Right cardiac atrium (tissue), 5 donors: ENCODE measurements around the gene RTBDN. TPM values are rescaled to one million over a fixed set of nuclear protein-coding genes. Genes with fewer than 3 reads are reported as not detected.
A peak's percentile ranks its signal among the peaks of the same experiment; 100 is the strongest.

Source experiments
- ATAC-seq, 2 donors: fragments of 200-7000 bp; cut with Tn5 transposase; one replicate each; pipeline versions ENCODE4 v1.8.0 to v1.9.1; 2020; ENCODE audit warnings: moderate library complexity in 2 of 2, mild to moderate bottlenecking in 1 of 2
- DNase-seq, 3 donors: peaks; one replicate each; pipeline ENCODE4 v3.0.0-alpha.2; 2020
- H3K27ac ChIP-seq: one replicate; pipeline ENCODE4 v1.5.1; 2013; ENCODE audit warnings: mild to moderate bottlenecking, low read length, control low read depth, moderate library complexity
- H3K27me3 ChIP-seq: one replicate; pipeline ENCODE4 v1.6.1; 2013; ENCODE audit not compliant: control insufficient read depth, insufficient read depth
- H3K4me1 ChIP-seq: one replicate; pipeline ENCODE4 v1.6.1; 2013; ENCODE audit warnings: low read length; ENCODE audit not compliant: control insufficient read depth, insufficient read depth
- H3K4me3 ChIP-seq: one replicate; pipeline ENCODE4 v1.5.1; 2013; ENCODE audit warnings: low read length, control low read depth
- H3K9me3 ChIP-seq: one replicate; pipeline ENCODE4 v1.6.1; 2013; ENCODE audit warnings: low read length; ENCODE audit not compliant: control insufficient read depth
- WGBS: extraction: QIAGEN DNeasy Blood & Tissue Kit; methylation state at CpG from one replicate; pipeline ENCODE4 v1.1.7; 2013; 5-methylcytosine and 5-hydroxymethylcytosine counted together
- intact Hi-C, 4 donors: fragments of 100-400 bp; cut with DNase I; formaldehyde crosslinking; loops; one replicate each; pipeline versions ENCODE4 v1.11.0 to v1.14.0; 2022 to 2023
- long read RNA-seq, 4 donors: library from polyadenylated mRNA; unstranded; transcript quantifications; one replicate each; pipeline ENCODE4 v2.0.0, GENCODE V29; 2020 to 2021
- polyA plus RNA-seq: library from polyadenylated mRNA; stranded (reverse); fragments of 200-250 nt; gene quantifications from one replicate; pipeline ENCODE4 v1.2.3, GENCODE V29; 2013
- total RNA-seq, 4 donors: library from RNA; stranded (reverse); fragmentation: NEBNext Ultra II Directional; extraction: Animal tissue kit (Norgen Biotek cat#: 25700); gene quantifications; one replicate each; pipeline ENCODE4 v1.2.1, GENCODE V29; 2021
- donor health status: healthy with polysubstance abuse.
- donor health status: DM: no; HTN: yes; CAD: no.
- donor health status: DM: no; HTN: no; CAD: no.
- donor health status: DM: no; HTN: yes; CAD: no; lungs with severe emphysema.
- donor health status: DM: yes; HTN: yes; CAD: no.

The RTBDN gene
- total RNA-seq, result not detected
- not detected for polyA plus RNA-seq
- long read RNA-seq, donor 1, result 0 reads
- long read RNA-seq, donor 2, result 0 reads
- long read RNA-seq, donor 3, result 0 reads
- long read RNA-seq, donor 4, result 0 reads

DNA sequence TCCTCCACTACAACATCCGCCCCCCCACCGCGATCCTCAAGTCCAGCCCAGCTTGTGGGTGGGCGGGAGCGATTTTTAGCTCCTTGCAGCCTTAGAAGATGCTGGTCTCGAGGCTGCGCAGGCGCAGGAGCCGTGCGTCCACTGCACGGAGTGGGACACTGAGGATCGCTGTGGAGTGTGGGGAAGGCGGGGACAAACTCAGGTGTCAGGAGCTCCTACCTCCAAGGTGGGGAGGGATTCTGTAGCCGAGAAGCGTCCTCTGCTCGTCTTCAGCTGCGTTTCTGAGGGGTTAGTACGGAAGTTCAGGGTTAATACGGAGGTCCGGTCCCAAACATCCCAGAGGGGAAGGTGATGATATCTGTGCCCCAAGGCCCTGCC lies at the start of gene RTBDN:
Gene RTBDN, minus strand, starts transcription at position 14 of the 378 bp plus-strand sequence. CDS start 4,600 bp downstream, outside the sequence.
- DNase-seq, result no peak
- ATAC-seq, result no peak
- Histone ChIP-seq H3K9me3 (no peaks in the 10 kb centered on the region), H3K27me3 (no peaks in the 10 kb centered on the region), H3K4me3 (peak within 1 kb of the TSS; percentile 57), H3K27ac (no peak within 1 kb of the TSS), H3K4me1 (peaks cover 2% of the 10 kb centered on the region)
- 6% methylated on average over 20 of the region's 20 CpGs for WGBS
- intact Hi-C loops, result no loop called here

DNA sequence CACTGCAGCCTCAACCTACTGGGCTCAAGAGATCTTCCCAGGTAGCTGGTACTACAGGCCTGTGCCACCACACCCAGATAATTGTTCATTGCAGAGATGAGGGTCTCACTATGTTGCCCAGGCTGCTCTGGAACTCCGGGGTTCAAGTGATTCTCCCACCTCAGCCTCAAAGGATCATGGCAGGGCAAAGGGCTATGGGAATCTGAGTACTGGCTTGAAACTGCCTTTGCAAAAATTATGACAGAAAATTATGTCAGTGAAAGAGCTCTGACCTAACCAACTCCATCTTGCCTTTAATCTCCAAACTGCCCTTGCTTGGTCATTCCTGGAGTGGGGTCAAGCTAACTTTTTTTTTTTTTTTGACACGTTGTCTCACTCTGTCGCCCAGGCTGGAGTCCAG lies 48.2 kb upstream of the RTBDN start:
- 89% methylated on average over 3 of the region's 3 CpGs for WGBS
- no peak overlapping the region for H3K27ac ChIP-seq
- intact Hi-C loops, result loop anchor here in 1 of 4 donors (10.0 kb wide), 1 partner anchor 82 kb away; the partner anchor contains the start of gene DAND5
- H3K9me3 ChIP-seq, result peaks cover 2% of the 10 kb centered on the region
- H3K27me3 ChIP-seq, result no peaks in the 10 kb centered on the region
- no peak overlapping the region for H3K4me3 ChIP-seq
- DNase-seq (no peak), ATAC-seq (no peak)
- no peaks in the 10 kb centered on the region for H3K4me1 ChIP-seq

DNA sequence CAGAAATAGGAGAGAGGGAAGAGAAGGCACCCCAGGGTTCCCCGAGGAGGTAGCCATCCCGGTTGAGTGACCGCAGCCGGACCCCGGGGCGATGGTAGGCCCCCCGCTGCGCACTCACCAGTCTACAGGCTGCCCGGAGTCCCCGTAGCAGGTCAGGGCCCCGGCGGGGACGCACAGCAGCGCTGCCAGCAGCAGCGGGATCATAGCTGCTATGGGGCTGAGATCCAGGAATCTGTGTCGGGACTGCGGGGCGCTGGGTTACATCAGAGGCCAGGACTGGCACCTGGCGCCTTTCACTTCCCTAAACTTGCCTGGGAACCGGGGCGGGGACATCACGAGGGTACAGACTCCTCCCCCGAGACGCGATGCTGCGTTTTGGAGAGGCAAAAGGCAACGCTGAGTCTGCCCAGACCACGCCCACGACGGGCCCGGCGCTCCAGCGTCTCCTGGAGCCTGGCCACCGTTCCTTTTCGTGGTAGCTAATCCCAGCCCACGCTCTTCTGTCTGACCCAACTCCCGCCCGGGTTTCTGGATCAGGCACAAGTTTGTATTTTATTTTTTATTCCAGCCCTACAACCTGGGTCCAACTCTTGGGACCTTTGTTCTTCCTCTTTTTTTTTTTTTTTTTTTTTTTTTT lies 46.9 kb upstream of the RTBDN start, which contains the start of gene DNASE2:
Gene DNASE2, minus strand, starts transcription at position 278 of the 637 bp plus-strand sequence. Its CDS starts 74 bp downstream, at position 204.
- peak within 1 kb of the TSS; percentile 26 for H3K27ac ChIP-seq
- peaks cover 2% of the 10 kb centered on the region for H3K9me3 ChIP-seq
- intact Hi-C loops, result loop anchor here in 1 of 4 donors (10.0 kb wide), 1 partner anchor 84 kb away; the partner anchor contains the start of gene DAND5
- no peaks in the 10 kb centered on the region for H3K4me1 ChIP-seq
- peak within 1 kb of the TSS; percentile 43 for H3K4me3 ChIP-seq
- DNase-seq (peak; percentile 97 to 99 (median 97)), ATAC-seq (peak; percentile 96)
- WGBS, result 0% methylated on average over 38 of the region's 38 CpGs
- H3K27me3 ChIP-seq, result no peaks in the 10 kb centered on the region

DNA sequence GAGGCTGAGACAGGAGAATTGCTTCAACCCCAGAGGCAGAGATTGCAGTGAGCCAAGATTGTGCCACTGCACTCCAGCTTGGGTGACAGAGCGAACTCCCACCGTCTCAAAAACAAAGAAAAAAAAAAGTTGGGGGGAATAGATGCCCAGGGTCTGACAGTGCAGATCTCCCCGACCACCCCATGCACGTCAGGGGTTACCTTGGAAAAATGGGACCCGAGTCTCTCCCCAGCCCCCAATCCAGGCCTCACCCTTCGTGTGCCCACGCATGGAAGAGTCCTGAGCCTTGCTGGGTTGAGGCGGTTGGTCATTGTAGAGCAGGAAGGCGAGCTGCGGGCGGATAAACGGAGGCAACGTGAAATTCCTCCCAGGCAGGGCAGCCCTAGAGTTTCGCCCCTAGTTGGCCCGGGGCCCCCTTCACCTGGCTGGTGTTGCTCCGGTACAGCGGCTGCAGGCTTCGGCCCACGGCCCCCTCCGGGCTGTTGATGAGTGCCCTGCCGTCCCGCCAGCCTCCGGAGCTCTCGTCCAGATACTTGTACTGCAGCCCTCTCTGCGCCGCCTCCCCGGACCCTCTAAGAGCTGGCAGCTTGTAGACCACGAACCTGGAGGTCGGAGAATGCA lies 46.3 kb upstream of the RTBDN start:
- Histone ChIP-seq H3K27me3 (no peaks in the 10 kb centered on the region), H3K27ac (peak overlapping the region; percentile 26), H3K9me3 (peaks cover 2% of the 10 kb centered on the region), H3K4me3 (peak overlapping the region; percentile 43), H3K4me1 (no peaks in the 10 kb centered on the region)
- 17% methylated on average over 29 of the region's 29 CpGs for WGBS
- intact Hi-C loops, result loop anchor here in 1 of 4 donors (10.0 kb wide), 1 partner anchor 84 kb away; the partner anchor contains the start of gene DAND5
- DNase-seq, result peak in 2 of 3 donors; percentile 77
- ATAC-seq, result peak; percentile 41 to 47

DNA sequence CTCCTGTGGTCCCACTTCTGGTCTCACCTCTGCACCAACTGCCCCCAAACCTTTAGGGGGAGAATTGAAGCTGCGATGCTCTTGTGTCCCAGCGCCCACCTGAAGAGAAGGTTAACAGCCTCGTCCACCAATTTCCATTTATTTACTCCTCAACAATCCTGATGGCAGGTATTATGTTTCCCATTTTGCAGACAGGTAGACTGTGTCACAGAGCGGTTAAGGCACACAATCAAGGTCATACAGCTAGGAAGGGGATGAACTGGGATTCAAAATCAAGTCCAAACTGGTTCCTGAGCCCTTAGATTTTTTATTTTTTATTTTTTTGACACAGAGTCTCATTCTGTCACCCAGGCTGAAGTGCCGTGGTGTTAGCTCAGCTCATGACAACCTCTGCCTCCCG lies 40.7 kb upstream of the RTBDN start:
- no peaks in the 10 kb centered on the region for H3K27me3 ChIP-seq
- WGBS, result 92% methylated on average over 6 of the region's 6 CpGs
- H3K9me3 ChIP-seq, result no peaks in the 10 kb centered on the region
- H3K4me1 ChIP-seq, result no peaks in the 10 kb centered on the region
- no peak overlapping the region for H3K27ac ChIP-seq
- ATAC-seq (no peak), DNase-seq (no peak)
- no peak overlapping the region for H3K4me3 ChIP-seq
- intact Hi-C loops, result no loop called here

DNA sequence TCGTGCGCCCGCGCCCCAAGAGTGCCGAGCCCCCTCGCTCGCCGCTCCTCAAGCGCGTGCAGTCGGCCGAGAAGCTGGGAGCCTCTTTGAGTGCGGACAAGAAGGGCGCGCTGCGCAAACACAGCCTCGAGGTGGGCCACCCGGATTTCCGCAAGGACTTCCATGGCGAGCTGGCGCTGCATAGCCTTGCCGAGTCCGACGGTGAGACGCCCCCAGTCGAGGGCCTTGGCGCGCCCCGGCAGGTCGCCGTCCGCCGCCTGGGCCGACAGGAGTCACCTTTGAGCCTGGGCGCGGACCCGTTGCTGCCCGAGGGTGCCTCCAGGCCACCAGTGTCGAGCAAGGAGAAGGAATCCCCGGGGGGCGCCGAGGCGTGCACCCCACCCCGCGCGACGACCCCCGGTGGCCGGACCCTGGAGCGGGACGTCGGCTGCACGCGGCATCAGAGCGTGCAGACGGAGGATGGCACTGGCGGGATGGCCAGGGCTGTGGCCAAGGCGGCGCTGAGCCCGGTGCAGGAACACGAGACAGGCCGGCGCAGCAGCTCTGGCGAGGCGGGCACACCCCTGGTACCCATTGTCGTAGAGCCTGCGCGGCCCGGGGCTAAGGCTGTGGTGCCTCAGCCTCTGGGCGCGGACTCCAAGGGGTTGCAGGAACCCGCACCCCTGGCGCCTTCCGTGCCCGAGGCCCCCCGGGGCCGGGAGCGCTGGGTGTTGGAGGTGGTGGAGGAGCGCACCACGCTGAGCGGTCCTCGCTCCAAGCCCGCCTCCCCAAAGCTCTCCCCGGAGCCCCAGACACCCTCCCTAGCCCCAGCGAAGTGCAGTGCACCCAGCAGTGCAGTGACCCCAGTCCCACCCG lies 39.7 kb upstream of the RTBDN start:
- DNase-seq (peak in 1 of 3 donors; percentile 68), ATAC-seq (peak; percentile 6 to 20)
- H3K9me3 ChIP-seq, result no peaks in the 10 kb centered on the region
- no peak overlapping the region for H3K4me3 ChIP-seq
- 85% methylated on average over 86 of the region's 86 CpGs for WGBS
- intact Hi-C loops, result no loop called here
- no peaks in the 10 kb centered on the region for H3K27me3 ChIP-seq
- H3K27ac ChIP-seq, result no peak overlapping the region
- no peaks in the 10 kb centered on the region for H3K4me1 ChIP-seq

DNA sequence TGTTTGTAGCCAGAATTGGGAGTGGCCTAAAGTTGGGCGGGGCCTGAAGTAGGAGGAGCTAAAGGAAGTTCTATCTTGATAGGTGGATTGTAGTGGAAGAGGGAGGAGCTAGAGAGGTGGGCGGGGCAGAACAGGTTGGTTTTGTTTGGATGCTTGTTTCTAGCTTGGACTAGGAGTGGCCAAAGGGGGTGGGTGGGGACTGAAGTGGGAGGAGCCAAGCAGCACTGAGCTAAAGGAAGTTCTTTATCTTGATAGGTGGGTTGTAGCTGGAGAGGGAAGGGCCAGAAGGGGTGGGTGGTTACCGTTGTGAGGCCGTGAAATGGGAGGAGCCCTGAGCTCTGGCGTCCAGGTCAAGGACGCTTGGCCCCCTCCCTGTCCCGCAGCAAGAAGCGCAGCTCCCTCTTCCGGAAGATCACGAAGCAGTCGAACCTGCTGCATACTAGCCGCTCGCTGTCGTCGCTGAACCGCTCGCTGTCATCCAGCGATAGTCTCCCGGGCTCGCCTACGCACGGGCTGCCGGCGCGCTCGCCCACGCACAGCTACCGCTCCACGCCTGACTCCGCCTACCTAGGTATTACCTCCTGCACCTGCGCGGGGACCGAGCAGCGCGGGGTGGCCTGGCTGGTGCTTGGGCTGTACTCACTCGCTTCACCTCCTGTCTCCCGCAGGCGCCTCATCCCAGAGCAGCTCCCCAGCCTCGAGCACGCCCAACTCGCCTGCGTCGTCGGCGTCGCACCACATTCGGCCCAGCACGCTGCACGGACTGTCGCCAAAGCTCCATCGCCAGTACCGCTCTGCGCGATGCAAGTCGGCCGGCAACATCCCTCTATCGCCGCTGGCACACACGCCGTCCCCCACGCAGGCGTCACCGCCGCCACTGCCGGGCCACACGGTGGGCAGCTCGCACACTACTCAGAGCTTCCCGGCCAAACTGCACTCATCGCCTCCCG lies 38.8 kb upstream of the RTBDN start:
- no peaks in the 10 kb centered on the region for H3K9me3 ChIP-seq
- DNase-seq, result peak; percentile 62 to 82 (median 79)
- peak; percentile 68 to 82 for ATAC-seq
- H3K4me1 ChIP-seq, result no peaks in the 10 kb centered on the region
- no peaks in the 10 kb centered on the region for H3K27me3 ChIP-seq
- intact Hi-C loops, result no loop called here
- no peak overlapping the region for H3K4me3 ChIP-seq
- no peak overlapping the region for H3K27ac ChIP-seq
- WGBS, result 42% methylated on average over 70 of the region's 70 CpGs

DNA sequence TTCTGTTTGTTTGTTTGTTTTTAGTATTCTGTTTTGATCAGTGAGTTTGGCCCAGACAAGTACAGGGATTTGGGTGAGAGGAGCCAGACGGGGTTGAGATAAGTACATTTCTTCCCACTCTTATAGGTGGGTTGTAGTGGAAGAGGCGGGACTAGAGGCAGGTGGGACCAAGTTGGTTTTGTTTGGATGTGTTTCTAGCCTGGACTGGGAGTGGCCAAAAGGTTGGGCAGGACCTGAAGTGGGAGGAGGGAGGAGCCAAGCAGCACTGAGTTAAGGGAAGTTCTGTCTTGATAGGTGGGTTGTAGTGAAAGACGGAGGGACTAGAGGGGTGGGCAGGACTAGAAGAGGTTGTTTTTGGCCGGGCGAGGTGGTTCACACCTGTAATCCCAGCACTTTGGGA lies 37.9 kb upstream of the RTBDN start:
- no peak overlapping the region for H3K27ac ChIP-seq
- ATAC-seq, result no peak

DNA sequence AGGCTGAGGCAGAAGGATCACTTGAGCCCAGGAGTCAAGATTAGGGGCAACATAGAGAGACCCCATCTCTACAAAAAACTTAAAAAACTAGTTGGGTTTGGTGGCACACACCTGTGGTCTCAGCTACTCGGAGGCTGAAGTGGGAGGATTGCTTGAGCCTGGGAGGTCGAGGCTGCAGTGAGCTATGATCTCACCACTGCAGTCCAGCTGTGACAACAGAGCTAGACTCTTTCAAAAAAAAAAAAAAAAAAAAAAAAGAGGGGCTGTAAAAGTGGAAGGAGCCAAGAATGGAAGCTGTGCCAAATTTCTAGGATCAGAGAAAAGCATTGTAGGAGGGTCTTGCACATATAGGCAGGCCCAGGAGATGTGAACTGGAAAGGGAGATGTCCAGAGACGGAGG lies 37.3 kb upstream of the RTBDN start:
- 67% methylated on average over 3 of the region's 3 CpGs for WGBS
- DNase-seq, result no peak
- no peaks in the 10 kb centered on the region for H3K9me3 ChIP-seq
- ATAC-seq, result no peak
- no peak overlapping the region for H3K4me3 ChIP-seq
- no peaks in the 10 kb centered on the region for H3K27me3 ChIP-seq
- intact Hi-C loops, result no loop called here
- no peak overlapping the region for H3K27ac ChIP-seq
- no peaks in the 10 kb centered on the region for H3K4me1 ChIP-seq

More for the DNA sequence above, 37.9 kb upstream of the RTBDN start:
- WGBS, result 84% methylated on average over 5 of the region's 5 CpGs
- no peaks in the 10 kb centered on the region for H3K4me1 ChIP-seq
- no peaks in the 10 kb centered on the region for H3K9me3 ChIP-seq
- intact Hi-C loops, result no loop called here
- no peak overlapping the region for H3K4me3 ChIP-seq
- DNase-seq, result no peak
- H3K27me3 ChIP-seq, result no peaks in the 10 kb centered on the region

DNA sequence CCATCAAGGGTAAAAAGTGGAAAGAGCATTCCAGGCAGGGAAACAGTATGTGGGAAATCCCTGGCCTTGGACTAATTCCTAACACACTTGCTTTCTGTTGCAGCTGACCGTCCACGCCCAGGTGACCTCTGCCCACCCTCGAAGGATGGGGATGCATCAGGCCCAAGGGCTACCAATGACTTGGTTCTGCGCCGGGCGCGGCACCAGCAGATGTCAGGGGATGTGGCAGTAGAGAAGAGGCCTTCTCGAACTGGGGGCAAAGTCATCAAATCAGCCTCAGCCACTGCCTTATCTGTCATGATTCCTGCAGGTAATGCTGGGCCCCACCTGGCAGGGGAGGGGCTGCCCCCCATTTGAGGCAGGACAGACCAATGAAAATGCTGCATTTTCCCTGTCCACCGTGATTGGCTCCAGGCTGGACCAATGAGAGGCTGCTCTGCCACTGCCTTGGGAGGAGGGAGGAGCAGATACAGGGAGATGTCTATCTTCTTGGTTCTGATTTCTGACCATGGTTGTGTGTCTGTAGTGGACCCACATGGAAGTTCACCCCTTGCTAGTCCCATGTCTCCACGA lies 34.2 kb upstream of the RTBDN start:
- Histone ChIP-seq H3K4me1 (no peaks in the 10 kb centered on the region), H3K4me3 (no peak overlapping the region), H3K27me3 (no peaks in the 10 kb centered on the region), H3K9me3 (no peaks in the 10 kb centered on the region), H3K27ac (no peak overlapping the region)
- intact Hi-C loops, result no loop called here
- no peak for DNase-seq
- WGBS, result 96% methylated on average over 10 of the region's 10 CpGs
- no peak for ATAC-seq
